Left renal cortex interstitium (tissue), 4 donors: Measurements from ENCODE around the gene DCTN3. TPM values are rescaled to one million over a fixed set of nuclear protein-coding genes. Genes with fewer than 3 reads are reported as not detected.
"Not testable (repeated sequence)": the region's sequence is repeated elsewhere in the genome, so short reads cannot be mapped to it uniquely, and the experiment has no call there.

Experiments used
- DNase-seq, 4 donors: peaks; one replicate each; pipeline ENCODE4 v3.0.0-alpha.2; 2013; ENCODE audit warnings: low read depth in 4 of 4, low spot score in 2 of 4, missing footprints in 1 of 4
- polyA plus RNA-seq, 4 donors: library from polyadenylated mRNA; unstranded; fragments of 120-200 nt; gene quantifications; one replicate each; pipeline ENCODE4 v1.2.1, GENCODE V29; 2013; ENCODE audit not compliant: insufficient read length in 4 of 4

Gene DCTN3
- polyA plus RNA-seq, 4 donors: 95.2 to 108 (median 103) TPM

DNA sequence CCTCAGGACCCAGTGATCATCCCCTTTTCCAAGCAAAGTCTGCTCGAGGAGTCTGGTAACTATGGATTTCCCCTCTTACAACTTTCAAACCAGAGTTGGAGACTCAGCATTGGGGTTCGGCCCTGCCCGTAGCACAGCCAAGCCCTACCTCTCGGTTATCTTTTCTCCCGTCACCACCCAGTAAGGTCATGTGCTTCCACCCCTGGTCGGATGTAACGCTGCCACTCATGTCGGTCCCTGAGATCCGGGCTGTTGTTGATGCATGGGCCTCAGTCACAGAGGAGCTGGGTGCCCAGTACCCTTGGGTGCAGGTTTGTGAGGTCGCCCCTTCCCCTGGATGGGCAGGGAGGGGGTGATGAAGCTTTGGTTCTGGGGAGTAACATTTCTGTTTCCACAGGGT lies 27.4 kb upstream of the DCTN3 start:
- DNase-seq: no peak

DNA sequence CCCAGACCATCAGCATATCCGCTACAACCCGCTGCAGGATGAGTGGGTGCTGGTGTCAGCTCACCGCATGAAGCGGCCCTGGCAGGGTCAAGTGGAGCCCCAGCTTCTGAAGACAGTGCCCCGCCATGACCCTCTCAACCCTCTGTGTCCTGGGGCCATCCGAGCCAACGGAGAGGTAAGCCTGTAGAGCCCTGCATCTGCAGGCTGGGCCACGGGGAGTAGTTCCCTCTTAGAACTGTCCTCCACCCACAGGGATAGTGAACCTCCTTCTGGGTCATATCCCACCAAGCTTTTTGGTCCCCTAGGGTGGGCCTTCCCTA lies 26.7 kb upstream of the DCTN3 start:
- no peak for DNase-seq

DNA sequence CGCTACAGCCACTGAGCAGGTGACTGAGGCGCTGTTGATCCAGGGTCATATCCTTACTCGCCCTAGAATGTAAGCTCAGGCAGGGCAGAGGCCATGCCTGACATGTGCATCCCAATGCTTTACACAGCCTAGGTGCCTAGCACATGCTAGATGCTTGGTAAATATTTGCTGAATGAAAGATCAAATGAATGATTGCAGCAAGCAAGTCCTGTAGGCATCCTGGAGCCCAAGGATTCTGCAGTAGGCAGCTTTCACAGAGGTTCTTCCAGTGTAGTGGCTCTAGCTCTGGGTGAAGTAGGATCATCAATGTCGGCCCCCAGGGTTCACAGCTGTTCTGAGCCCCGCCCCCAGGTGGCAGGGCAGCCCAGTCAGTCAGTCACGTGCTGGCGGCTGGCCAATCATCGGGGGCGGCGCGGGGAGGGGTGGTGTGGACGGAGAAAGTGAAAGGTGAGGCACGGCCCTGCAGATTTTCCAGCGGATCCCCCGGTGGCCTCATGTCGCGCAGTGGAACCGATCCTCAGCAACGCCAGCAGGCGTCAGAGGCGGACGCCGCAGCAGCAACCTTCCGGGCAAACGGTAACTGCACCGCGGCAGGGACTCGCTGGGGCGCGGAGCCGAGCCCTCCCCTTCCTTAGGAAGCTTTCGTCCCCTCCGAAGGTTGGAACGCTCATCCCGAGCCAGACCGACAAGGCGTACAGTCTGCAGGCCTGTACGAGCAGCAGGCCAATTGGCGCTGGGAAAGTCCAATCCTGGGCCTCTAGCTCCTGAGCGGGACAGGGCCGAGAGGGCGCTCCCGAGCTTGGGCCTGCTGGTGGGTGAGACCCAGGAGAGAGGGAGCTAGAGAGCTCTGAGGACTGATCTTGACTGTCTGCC lies 26.2 kb upstream of the DCTN3 start, which contains the start of gene GALT:
Gene GALT (plus strand): TSS at position 465 of the 873 bp plus-strand sequence. CDS start 30 bp downstream, at position 495.
- peak in 3 of 4 donors; percentile 73 to 89 (median 85) for DNase-seq

DNA sequence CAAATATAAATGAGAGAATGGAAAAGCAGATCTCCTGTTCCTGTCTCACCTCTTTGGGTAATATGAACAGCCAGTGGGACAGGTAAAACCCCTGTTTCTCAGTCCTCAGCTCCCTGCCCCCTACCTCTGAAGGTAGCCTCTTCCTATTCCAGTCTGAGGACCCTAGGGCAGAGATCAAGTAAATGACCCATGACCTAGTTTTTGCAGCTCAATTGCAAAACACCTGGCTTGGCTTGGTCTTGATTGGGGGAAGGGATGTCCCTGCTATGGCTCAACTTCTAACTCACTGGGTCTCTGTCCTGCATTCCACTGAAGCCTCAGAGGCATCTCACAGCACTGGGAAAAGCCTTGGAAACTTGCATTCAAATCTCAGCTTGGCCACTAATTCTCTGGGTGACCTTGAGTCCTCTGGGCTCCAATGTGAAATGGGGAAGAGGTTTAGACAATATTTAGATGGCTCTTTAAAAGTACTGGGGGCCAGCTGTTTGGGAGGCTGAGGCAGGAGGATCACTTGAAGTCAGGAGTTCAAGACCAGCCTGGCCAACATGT lies 24.5 kb upstream of the DCTN3 start:
- no peak for DNase-seq

DNA sequence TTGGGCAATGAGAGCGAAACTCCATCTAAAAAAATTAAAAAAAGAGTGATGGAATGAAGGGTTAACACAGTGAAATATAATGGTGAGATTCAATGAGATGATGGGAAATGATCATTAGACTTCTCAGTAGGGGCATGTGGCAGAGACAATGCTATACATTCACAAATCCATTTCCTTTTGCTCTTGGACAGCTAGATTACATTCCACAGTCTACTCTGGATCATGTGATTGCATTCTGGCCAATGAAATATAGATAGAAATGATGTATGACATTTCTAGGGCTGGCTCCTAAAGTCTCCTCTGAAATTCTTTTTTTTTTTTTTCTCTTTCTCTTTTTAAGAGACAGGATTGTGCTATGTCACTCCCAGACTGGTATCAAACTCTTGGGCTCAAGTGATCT lies 22.4 kb upstream of the DCTN3 start:
- DNase-seq: no peak

DNA sequence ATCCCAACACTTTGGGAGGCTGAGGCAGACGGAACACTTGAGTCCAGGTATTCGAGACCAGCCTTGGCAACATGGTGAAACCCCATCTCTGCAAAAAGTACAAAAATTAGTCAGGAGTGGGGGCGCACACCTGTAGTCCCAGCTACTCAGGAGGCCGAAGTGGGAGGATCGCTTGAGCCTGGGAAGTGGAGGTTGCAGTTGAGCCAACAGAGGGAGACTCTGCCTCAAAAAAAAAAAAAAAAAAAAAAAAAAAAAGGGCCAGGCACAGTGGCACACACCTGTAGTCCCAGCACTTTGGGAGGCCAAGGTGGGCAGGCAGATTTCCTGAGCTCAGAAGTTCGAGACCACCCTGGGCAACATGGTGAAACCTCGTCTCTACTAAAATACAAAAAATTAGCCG lies 19.0 kb upstream of the DCTN3 start:
- not testable (repeated sequence) for DNase-seq

DNA sequence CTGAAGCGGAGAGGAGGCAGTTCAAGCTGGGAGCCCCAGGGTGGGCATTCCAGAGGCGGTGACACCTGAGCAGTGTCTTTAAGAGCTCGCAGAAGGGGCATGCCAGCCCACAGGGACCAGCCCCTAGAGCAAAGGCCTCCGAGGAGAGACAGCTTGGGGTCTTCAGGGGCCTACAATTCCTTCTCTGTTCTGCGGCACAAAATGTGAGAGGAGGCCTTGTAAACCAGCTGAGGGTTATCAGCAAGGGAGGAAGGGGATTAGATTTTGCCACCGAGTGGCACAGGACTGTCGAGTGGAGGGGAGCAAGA lies 17.8 kb upstream of the DCTN3 start:
- DNase-seq: no peak

DNA sequence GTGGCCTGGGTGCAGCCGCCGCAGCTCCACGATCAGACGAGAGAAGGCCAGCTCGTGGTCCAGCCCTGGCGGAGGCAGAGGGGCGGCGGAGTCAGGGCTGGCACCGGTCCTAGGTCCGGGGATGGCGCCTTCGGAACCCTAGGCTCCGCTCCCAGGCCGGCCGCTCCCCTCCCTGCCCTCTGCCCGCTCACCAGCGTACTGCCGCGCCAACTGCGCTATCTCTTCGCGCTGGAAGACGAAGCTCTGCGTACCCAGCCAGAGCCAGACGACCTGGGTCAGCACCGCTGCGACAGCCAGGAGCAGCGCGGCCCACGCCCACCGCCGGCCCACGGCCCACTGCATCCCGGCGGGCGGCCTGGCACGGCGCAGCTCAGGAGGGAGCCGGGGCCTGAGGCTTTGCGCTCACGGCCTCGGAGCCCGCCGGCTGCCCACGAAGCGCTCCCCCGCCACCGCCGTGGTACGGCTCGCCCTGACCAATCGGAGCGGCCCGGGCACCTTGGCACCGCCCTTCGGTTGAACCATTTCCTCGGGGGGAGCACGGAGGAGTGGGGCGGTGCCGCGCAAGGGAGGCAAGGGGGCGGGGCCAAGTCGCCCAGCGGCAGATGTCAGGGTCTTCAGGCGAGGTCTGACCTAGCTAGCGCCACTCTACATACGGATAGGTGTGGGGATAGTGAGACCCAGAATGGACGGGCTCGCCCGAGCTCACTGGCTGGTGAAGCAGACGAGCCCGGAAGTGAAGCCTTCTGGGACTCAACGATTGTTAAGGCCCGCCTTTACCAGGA lies 17.3 kb upstream of the DCTN3 start, which contains the start of gene SIGMAR1:
Gene SIGMAR1 (minus strand): TSS at position 432 of the 782 bp plus-strand sequence. CDS start 90 bp downstream, at position 342.
- DNase-seq: peak in 3 of 4 donors; percentile 76 to 91 (median 82)

DNA sequence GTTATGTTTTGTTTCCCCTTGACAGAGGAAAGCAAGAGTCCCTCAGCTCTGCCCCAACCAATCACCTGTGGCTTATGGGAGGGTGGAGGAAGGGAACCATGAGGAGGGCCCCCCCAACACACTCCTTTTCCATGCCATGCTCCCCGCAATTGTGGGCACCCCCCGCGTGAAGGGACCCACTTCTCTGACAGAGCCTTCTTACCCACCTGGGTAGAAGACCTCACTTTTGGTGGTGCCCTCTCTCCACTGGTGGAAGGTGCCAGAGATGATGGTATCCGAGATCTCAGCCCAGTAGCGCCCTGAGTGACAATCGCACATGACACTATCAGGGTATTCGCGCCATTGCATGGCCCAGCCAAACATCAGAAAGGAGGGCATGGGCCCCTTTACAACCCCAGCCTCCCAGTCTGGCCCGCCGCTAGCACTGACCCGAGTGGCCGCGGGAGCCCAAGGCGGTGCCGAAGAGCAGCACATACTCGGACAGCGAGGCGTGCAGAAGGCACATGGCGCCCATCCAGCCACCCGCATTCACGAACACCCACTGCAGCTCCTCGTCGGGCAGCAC lies 16.6 kb upstream of the DCTN3 start:
- no peak for DNase-seq

DNA sequence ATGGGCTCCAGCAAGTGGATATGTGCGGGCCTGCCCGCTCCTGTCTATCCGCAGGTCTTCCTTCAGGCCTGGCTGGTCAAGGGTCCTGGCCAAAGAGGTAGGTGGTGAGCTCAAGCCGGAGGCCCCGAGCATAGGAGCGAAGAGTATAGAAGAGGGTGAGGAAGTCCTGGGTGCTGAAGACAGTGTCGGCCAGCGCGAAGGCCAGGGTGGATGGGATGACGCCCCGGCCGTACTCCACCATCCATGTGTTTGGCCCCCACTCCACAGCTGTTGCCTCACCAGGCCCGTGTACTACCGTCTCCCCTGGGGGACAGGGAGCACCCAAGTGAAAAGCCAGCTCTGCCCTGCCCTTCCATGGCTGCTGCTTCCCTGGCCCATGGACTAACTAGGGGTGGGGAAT lies 15.3 kb upstream of the DCTN3 start:
- no peak for DNase-seq

DNA sequence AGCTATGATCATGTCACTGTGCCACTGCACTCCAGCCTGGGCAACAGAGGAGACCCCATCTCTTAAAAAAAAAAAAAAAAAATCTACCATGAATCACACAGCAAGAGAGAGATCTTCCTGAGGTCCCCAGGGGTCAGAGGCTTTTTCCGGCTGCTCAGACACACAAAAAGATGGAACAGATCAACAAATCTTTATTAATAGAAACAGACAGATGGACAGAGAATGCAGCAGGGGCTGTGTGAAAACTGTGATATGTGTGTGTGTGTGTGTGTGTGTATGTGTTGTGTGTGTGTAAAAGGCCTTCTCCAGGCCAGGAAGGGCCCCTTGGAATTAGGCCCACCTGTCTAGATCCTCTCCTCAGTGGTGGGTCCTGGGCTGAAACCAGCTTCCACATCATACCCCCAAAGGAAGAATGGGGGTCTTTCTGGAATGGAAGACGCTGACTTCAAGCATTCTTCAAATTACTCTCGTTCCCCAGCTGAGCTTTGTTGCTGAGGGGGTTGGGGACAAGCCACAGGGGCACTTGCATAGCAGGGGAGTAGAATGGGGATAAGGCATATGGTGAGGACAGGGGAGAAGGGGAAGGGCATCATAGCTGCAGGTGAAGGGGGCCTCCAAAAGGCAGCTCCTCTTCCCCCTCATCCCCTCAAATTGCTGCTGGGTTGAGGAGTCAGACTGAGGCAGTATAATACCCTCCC lies 14.4 kb upstream of the DCTN3 start:
- DNase-seq: no peak

DNA sequence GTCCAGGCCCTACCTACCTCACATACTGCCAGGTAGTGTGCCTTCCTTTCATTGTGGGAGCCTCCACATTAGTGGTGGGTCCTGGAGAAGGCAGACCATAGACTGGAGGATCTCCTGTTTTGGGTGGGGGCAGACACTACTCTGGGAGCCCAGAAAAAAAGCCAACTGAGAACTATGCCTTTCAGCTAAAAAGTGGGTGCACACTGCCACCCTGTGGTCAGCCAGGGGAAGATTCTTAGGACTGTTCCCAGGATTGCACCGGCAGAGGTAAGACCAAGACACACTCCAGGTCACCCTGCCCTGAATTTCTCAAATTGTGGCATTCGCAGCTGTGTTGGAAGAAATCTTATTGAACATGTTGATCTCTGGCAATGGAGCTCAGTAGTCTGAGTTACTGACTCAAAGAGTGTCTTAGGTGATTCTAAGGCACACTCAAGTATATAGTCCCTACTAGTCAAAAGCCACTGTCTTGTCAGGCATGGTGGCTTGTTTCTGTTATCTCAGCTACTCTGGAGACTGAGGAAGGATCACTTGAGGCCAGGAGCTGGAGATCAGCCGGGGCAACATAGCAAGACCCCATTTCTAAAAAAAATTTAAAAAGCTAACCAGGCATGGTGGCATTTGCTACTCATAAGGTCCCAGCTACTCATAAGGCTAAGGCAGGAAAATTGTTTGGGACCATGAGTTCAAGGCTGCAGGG lies 13.7 kb upstream of the DCTN3 start:
- DNase-seq: no peak

DNA sequence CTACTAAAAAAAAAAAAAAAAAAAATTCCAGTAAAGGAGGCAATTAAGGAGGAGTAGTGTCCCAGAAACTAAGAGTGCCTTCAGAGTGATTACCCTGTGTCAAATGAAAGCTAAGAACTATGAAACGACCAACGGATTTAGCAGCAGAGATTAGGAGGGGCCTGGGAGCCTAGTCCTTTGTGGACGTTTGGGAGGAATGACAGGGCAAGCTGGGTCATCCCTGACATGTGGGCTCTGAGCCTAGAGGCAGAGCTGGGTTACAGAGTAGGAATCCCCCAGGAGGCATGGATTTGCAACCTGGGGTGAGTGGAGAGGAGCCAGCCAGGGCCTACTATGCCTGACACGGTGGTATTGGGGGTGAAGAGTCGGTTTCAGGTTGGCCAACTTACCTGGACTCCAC lies 12.9 kb upstream of the DCTN3 start:
- no peak for DNase-seq

DNA sequence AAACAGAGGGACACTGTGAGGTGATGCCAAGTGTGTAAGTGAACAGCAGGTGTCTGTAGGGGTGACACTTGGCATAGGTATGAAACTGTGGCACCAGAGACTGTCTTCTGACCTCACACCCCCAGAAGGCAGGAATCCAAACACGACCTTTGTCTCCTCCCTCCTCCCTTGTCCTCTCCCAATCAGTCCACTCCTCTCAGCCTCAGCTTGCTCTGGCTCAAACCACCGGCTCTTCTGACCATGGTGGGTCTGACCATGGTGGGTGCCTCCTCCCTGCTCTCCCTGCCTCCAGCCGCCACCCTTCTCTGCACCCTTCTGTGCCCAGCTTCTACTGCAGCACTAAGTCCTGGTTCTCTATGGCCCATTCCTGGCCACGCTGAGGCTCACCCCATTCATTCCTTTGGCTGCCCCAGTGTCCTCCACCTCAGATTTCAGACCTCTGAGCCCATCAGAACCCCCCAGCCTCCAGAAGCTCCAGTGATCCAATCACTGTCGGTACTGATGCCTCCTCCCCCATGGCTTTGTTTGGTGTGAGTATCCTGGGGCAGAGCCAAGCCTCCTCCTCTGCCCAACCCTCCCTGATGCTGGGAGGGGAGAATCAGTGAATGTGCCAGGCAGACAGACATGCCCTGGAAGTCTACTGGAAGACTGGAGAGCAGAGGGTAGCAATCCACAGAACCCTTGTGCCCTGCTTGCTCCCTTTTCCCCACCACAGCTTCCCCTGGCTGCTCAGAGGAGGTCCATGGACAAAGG lies 10.3 kb upstream of the DCTN3 start:
- DNase-seq: no peak

DNA sequence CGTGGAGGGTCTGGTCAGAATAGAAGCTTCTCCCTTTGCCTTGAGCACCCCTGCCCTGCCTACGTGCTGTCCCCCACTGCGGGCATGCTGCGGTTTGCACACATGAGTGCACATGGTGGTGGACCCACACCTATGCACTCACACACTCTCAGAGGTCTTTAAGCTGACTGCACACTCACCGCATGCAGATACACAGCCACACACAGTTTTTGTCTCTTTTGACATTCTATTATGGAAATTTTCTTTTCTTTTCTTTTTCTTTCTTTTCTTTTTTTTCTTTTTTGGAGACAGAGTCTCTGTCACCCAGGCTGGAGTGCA lies 9.2 kb upstream of the DCTN3 start:
- no peak for DNase-seq

DNA sequence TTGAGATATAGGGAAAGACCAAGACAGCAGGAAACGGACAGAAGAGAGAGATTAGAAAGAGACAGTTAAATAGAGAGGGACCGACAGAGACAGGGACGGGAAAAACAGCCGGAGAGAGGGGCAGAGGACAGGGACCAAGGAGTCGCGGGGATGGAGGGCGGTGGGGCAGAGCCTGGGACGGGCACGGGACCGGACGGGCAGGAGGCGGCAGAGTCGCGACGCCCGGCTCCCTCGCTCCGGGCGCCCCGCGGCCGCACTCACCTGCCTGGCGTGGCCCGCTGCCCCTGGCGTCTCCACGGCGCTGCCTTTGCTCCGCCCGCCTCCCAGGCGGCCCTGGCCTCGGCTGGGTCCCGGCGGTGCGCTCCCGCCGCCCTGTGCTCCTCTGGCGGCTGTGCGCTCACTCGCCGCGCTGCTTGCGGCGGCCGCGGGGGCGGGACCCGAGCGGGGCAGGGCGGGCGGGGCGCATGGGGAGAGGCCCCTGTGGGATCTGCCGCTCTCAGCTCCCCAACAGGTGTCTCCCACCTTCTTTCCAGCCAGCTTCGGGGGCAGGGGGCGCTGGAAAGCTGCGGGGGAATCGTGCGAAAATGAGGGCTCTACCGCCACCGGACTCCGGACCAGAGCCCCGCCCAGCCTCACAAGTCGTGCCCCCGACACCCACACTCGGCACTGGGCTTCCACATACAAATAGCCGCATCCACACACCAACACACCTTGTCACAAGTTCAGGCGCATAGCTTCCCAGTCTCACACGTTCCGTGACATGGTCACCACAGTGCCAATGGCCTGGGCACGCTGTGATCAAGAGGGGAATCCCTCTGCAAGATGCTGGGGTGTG lies 8.6 kb upstream of the DCTN3 start, which contains the start of gene ARID3C:
Gene ARID3C (minus strand): TSS at position 411 of the 835 bp plus-strand sequence. CDS start 1,052 bp downstream, outside the sequence.
- DNase-seq: no peak

DNA sequence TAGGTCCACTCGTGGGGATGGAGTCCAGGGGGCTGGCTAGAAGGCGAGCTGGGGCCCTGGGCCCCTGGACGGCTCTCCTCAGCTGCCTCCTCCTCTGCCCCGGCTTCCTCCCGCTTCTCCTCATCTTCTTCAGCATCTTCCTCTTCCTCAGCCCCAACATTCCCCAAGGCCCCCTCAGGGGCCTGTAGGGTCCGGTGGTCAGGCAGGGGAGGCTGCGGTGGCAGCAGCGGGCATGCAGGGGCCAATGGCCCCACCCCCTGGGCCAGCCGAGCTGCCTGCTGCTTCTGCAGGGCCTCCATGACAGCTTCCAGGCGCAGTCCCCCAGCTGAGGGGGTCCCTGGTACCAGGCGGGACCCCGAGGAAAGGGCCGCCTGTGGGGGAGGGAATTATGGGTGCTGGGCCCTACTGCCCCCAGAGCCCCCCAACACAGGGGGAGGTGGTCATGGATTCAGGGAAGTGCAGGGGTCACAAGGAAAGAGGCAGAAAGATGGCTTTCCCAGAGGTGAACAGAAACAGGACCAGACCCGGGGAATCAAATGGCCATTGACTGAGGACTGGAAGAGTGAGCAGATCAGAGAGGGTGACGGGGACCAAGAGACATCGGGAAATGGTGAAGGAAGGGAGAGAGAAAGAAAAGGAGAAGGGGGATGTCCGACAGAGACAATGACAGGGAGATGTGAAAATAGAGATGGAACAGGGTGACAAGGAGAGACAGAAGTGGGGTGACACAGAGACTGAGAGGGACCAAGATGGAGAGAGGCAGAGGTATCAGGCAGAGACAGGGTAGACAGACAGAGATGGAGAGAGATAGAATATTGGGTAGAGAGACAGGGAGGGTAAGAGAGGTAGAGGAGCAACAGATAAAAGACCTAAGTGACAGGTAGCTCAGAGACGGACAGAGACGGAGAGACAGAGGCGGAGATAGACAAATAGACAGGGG lies 7.7 kb upstream of the DCTN3 start:
- DNase-seq: no peak

DNA sequence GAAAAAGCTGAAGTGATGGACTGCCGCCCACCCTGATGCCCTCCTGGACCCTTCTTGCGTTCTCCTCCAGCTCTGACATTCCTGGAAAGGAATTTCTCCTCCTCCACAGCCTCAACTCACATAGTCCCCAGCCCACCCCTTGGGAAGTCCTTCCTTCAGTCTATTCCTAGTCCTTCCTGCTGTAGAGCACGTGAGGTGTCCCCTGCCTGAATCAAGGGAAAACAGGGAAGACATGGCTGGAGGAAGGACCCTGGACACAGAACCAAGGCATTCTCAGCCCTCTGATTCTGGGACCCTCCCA lies 4.8 kb upstream of the DCTN3 start:
- DNase-seq: no peak
